NCI-H510A treated with DMSO at 0.1 percent for 48 hours (cell line): Measurements from ENCODE around the gene SLC26A9.

Source experiments
- DNase-seq: peaks from one replicate; lab custom pipeline; 2025; lab: John Stamatoyannopoulos, UW

SLC26A9 gene

GRCh38 chr1:205943245-205943644, at the start of gene SLC26A9:
SLC26A9 (minus strand) TSS chr1:205943456; CDS start chr1:205935820, 7,636 bp downstream.
- DNase-seq = no peak

- no peak for DNase-seq
These were observed 49.1 kb upstream of the SLC26A9 start for GRCh38 chr1:205992218-205992882.

DNA sequence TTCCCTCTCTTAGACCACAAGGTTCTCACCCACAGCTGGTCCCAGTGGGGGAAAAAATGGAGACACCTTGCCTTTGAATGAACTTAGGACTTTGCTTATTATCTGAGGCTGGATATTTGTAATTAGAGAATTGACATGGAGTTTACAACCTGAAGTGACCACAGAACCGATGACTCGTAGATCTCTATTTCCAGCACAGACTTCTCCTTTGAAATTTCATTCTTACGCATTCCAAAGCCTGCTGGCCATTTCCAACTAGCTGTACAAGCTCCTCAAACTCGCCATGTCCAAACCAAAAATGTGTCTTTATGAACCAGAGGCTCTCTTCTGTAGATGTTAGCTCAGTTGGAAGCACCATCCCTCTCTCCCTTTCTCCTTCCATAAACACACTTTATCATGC, 48.0 kb upstream of the SLC26A9 start:
- no peak for DNase-seq

DNA sequence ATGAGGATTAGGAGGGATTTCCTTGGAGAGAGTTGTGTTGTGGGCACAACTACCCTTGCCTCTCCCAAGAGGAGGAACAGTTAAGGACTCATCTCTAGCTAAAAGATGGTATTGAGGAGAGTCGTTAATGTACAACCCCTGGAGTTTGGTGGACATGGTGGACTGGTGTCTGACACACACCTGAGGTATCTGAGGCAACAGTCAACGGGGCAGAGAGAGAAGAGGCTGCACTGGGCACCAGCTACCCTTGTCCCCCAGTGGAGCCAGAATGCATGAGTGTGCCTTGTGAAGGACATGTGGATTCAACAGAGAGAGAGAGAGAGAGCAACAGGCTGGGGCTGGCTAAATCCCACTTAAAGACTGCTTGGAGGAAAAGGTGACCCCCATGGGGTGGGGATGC, 47.0 kb upstream of the SLC26A9 start:
- no peak for DNase-seq

DNA sequence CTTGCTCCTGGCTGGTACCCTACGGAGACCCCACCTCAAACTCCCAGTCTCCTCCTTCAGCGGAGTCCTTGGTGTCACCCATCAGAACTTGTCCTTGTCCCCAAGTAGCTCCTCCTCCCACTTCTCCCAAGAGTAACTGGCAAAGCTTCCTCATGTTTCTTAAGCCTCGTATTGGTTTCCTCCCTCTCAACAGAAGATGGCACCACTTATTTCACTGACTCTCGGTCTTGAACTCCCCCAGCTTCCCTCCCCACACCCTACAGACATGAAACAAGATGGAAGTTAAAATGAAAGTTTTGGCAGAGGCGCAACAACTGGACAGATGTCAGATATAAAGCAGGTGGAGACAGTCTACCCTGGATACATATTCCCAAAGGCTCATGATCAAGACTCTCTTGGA, 46.5 kb upstream of the SLC26A9 start:
- no peak for DNase-seq

DNA sequence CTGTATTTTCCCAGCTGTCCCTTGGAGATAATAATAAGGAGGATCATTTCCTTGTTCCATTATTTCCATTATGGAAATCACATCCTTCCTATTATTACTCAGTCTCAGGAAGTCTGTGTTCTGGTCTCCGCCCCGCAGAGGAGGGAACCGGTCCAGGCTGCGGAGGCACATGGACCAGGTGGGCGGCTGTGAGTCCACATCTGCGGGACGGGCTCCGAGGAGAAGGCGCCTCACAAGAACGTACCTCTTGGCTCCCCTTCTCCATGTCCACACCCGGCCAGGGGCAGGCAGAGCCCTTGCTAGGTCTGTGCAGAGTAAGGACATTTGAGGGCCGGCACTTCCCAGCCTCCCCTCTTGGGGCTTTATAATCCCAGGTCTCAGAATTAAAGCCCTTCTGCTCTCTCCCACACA, 45.3 kb upstream of the SLC26A9 start:
- no peak for DNase-seq

DNA sequence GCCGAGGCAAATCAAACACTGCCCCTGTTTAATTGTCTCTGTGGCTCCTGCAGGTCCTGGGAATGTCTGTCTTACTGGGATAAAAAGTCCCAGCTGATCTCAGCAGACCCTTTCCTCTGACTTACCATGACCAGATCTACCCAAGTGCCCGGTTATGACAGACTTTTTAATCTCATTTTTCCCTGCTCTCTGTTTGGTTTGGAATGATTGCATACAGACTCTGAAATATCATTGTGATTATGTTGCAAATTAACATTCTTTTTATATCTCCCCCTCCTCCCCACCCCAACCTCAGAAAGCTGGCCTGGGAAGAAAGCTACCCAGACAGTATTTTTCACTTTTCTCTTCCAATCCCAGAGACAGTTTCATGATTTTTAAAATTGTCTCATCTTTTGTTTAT, 43.6 kb upstream of the SLC26A9 start:
- no peak for DNase-seq

DNA sequence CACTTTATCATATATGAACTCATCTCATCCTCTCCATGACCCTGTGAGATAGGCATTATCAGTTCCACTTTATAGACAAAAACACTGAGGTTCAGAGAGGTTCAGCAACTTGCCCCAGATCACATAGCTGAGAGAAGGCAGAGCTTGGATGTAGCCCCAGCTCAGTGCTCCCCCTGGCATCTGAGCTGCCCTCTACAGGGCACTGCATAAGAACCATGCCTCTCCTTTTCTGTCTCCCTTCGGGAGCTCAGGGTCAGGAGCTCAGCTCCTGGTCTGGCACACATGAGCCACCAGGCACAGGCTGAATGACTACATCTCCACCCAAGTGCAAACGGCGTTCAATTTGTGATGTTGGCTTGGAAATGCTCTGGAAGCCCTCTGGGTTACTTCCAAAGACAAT, 43.0 kb upstream of the SLC26A9 start:
- no peak for DNase-seq

DNA sequence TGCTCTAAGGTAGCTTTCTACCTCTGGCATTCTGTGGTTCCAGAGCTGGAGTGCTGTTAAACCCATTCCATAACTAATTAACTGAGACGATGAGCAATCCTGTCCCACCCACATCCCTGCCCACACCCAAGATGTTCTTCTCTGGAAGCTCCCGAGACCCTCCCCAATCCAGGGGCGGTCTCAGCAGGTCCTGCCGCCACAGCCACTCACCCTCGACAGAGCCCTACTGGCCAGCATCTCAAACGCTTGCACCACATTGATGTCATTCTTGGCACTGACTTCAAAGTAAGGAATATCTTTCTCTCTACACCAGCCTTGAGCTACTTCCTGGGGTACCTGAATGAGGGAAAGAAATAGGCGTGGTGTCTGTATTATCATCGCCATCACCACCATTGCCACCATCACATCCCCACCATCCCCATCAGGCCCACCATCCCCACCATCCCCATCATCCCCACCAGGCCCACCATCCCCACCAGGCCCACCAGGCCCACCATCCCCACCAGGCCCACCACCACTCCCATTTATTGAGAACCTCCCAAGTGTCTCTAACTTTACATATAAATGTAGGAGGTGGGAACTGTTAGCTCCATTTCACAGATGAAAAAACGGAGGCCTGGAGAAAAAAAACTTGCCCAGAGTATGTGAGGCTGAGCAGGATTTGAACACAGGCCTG, 42.2 kb upstream of the SLC26A9 start:
- DNase-seq = no peak

DNA sequence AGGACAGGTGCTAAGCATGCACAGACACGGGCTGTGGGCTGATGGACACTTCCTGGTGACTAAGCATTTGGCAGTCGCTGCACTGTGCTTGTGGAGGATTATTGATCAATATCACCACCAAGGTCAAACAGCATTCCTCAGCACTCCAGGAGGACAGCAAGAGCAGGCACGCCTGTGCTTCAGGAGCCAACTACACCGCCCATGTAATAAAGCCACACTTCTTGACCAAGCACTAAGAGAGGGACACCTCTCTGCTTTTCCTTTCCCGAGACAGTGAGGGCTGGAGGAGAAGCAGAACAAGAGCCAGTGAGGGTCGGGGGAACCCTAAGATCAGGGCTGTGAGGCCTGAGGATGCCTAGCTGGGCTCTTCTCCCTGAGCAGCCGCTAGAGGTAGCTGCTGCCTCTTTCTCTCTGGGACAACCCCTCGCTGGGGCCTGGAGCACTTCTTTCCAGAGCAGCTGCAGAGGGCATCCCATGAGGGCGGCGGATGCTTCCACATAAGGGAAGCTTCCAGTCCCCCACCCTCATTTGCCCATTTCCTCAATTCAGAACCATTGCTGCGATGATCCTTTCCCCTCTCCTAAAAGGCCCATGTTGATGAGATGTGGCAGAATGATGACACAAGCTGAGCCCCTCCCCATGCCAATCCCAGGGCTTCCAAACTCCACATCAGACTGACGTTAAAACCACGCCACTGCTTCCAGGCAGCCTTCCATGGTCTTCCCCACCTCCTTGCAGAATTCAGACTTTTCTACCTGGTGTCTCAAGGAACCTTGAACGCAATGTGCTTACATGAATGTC, 40.9 kb upstream of the SLC26A9 start:
- DNase-seq = peak; percentile 47

- DNase-seq = no peak
These were observed 38.0 kb upstream of the SLC26A9 start for GRCh38 chr1:205981257-205981656.

- DNase-seq = no peak
These were observed 37.1 kb upstream of the SLC26A9 start for GRCh38 chr1:205980237-205980870.

DNA sequence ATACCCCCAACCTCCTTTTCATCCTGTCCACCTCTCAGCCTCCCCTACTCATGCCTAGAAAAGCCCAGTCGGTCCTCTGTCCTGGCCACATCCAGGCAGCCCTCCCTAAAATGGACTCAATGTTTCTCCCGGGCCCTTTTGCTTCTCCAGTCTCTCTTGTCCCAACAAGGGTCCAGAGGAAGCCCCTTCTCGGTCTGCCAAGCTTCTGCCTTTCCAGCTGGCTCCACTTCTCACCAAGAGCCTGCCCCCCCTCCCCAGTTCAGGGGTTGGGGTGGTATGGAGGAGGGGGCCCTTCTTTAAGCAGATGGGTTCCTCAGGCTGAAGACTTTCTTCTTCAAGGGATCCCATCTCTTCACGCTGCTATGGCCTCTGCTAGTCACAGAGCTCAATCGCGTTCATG, 36.0 kb upstream of the SLC26A9 start:
- DNase-seq = no peak

- no peak for DNase-seq
These were observed 35.4 kb upstream of the SLC26A9 start for GRCh38 chr1:205978676-205979075.

- peak; percentile 82 for DNase-seq
These were observed 34.3 kb upstream of the SLC26A9 start for GRCh38 chr1:205977402-205978014.

GRCh38 chr1:205976708-205977401, 33.6 kb upstream of the SLC26A9 start:
- peak; percentile 49 for DNase-seq

- no peak for DNase-seq
These were observed 32.8 kb upstream of the SLC26A9 start for GRCh38 chr1:205976036-205976435.

- DNase-seq = no peak
These were observed 32.2 kb upstream of the SLC26A9 start for GRCh38 chr1:205975387-205975998.

DNA sequence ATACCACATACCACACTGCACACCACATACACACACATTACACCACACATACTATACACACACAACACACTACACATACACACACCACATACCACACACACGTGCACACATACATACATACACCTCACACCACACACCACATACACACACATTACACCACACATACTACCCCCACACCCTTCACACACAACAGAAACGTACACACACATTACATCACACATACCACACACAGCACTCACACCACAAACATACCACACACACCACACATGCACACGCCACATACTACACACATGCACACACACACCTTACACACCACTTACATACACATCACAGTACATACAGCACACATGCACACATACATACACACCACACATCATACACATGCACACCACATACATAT, 31.5 kb upstream of the SLC26A9 start:
- DNase-seq = no peak

- DNase-seq = no peak
These were observed 30.3 kb upstream of the SLC26A9 start for GRCh38 chr1:205973377-205974232.
